Liver (tissue), 9 donors: Measurements from ENCODE around the gene SENP7. TPM values are rescaled to one million over a fixed set of nuclear protein-coding genes. Genes with fewer than 3 reads are reported as not detected.

Experiments used
- DNase-seq: peaks from one replicate; pipeline ENCODE4 v3.0.0-alpha.2; 2017; ENCODE audit warnings: low spot score
- H3K27ac ChIP-seq, 2 donors: one replicate each; pipeline ENCODE4 v1.7.0; 2013; ENCODE audit warnings: inconsistent platforms in 2 of 2, low read length in 2 of 2, control low read depth in 1 of 2, low read depth in 1 of 2, mild to moderate bottlenecking in 1 of 2
- H3K27me3 ChIP-seq, 4 donors: one replicate each; pipeline versions ENCODE4 v1.6.1 to v1.7.0; 2013; ENCODE audit warnings: low read length in 3 of 4, inconsistent platforms in 1 of 4, mild to moderate bottlenecking in 1 of 4, moderate library complexity in 1 of 4; ENCODE audit not compliant: control insufficient read depth in 4 of 4, insufficient read depth in 4 of 4
- H3K36me3 ChIP-seq, 4 donors: one replicate each; pipeline versions ENCODE4 v1.6.1 to v1.7.0; 2013; ENCODE audit warnings: low read length in 3 of 4, mild to moderate bottlenecking in 3 of 4, low read depth in 1 of 4, moderate library complexity in 1 of 4; ENCODE audit not compliant: control insufficient read depth in 4 of 4, insufficient read depth in 3 of 4
- H3K4me1 ChIP-seq, 4 donors: one replicate each; pipeline versions ENCODE4 v1.6.1 to v1.7.0; 2013; ENCODE audit warnings: low read length in 3 of 4, mild to moderate bottlenecking in 3 of 4, moderate library complexity in 1 of 4; ENCODE audit not compliant: control insufficient read depth in 4 of 4, insufficient read depth in 4 of 4
- H3K4me3 ChIP-seq, 3 donors: one replicate each; pipeline versions ENCODE4 v1.6.1 to v1.7.0; 2013; ENCODE audit warnings: low read length in 3 of 3, control low read depth in 1 of 3, low read depth in 1 of 3, mild to moderate bottlenecking in 1 of 3
- H3K9ac ChIP-seq, 2 donors: one replicate each; pipeline ENCODE4 v1.7.0; 2013; ENCODE audit warnings: low read length in 2 of 2, mild to moderate bottlenecking in 2 of 2, moderate library complexity in 2 of 2, control low read depth in 1 of 2, low read depth in 1 of 2
- H3K9me3 ChIP-seq, 4 donors: one replicate each; pipeline versions ENCODE4 v1.6.1 to v1.7.0; 2013; ENCODE audit warnings: low read length in 3 of 4; ENCODE audit not compliant: control insufficient read depth in 4 of 4
- ATF3 ChIP-seq: IDR thresholded peaks from 2 replicates; pipeline ENCODE4 v1.6.1; 2016; ENCODE audit warnings: antibody characterized with exemption
- CTCF ChIP-seq: fragments of 150-350 bp; IDR thresholded peaks from 2 replicates; pipeline ENCODE4 v1.5.1; 2017; ENCODE audit warnings: improper control_type of control experiment, low read depth, low read length; ENCODE audit not compliant: missing input control
- EGR1 ChIP-seq, 2 donors: IDR thresholded peaks; 2 replicates each; pipeline ENCODE4 v1.6.1; 2016 to 2018; ENCODE audit warnings: antibody characterized with exemption in 2 of 2, low read depth in 2 of 2
- FOXA1 ChIP-seq: IDR thresholded peaks from 2 replicates; pipeline ENCODE4 v1.6.1; 2016; ENCODE audit warnings: antibody characterized with exemption
- GABPA ChIP-seq, 2 donors: IDR thresholded peaks in 1 of 2; conservative IDR thresholded peaks in 1 of 2; 2 replicates each; pipeline ENCODE4 v1.6.1; 2016; ENCODE audit warnings: antibody characterized with exemption in 2 of 2, mild to moderate bottlenecking in 1 of 2, moderate library complexity in 1 of 2
- HNF4A ChIP-seq, 2 donors: conservative IDR thresholded peaks; 2 replicates each; pipeline ENCODE4 v1.6.1; 2016; ENCODE audit warnings: antibody characterized with exemption in 2 of 2, mild to moderate bottlenecking in 2 of 2
- JUND ChIP-seq, 2 donors: IDR thresholded peaks; 2 replicates each; pipeline ENCODE4 v1.6.1; 2016; ENCODE audit warnings: antibody characterized with exemption in 2 of 2
- MAX ChIP-seq: IDR thresholded peaks from 2 replicates; pipeline ENCODE4 v1.6.1; 2016; ENCODE audit warnings: antibody characterized with exemption
- NR2F2 ChIP-seq: IDR thresholded peaks from 2 replicates; pipeline ENCODE4 v1.6.1; 2016; ENCODE audit warnings: antibody characterized with exemption
- RAD21 ChIP-seq, 2 donors: IDR thresholded peaks; 2 replicates each; pipeline ENCODE4 v1.6.1; 2016; ENCODE audit warnings: antibody characterized with exemption in 2 of 2, mild to moderate bottlenecking in 2 of 2
- REST ChIP-seq: IDR thresholded peaks from 2 replicates; pipeline ENCODE4 v1.6.1; 2016; ENCODE audit warnings: antibody characterized with exemption, mild to moderate bottlenecking
- RXRA ChIP-seq, 2 donors: IDR thresholded peaks; 2 replicates each; pipeline ENCODE4 v1.6.1; 2017 to 2018; ENCODE audit warnings: antibody characterized with exemption in 2 of 2, mild to moderate bottlenecking in 1 of 2
- SP1 ChIP-seq: IDR thresholded peaks from 2 replicates; pipeline ENCODE4 v1.6.1; 2018; ENCODE audit warnings: antibody characterized with exemption, mild to moderate bottlenecking
- YY1 ChIP-seq: IDR thresholded peaks from 2 replicates; pipeline ENCODE4 v1.6.1; 2016; ENCODE audit warnings: antibody characterized with exemption, mild to moderate bottlenecking
- ZBTB33 ChIP-seq: IDR thresholded peaks from 2 replicates; pipeline ENCODE4 v1.6.1; 2016; ENCODE audit warnings: antibody characterized with exemption
- WGBS: extraction: QIAGEN DNeasy Blood & Tissue Kit; methylation state at CpG from one replicate; pipeline ENCODE4 v1.1.7; 2013; 5-methylcytosine and 5-hydroxymethylcytosine counted together
- polyA plus RNA-seq, 2 donors: library from polyadenylated mRNA; stranded (reverse) in 1 of 2; unstranded in 1 of 2; fragments of 200-250 nt in 1 of 2; fragments of >200 nt in 1 of 2; fragmentation: Nextera tagmentation in 1 of 2; extraction: Ambion mirVana in 1 of 2; gene quantifications; one replicate each; pipeline versions ENCODE4 v1.2.1 to v1.2.3, GENCODE V29; 2013 to 2015
- total RNA-seq, 2 donors: library from RNA; depleted of rRNA; stranded (reverse); fragments of >200 nt; gene quantifications; one replicate each; pipeline ENCODE4 v1.2.3, GENCODE V29; 2014
- donor health status: healthy.
- donor health status: healthy.
- donor health status: healthy.
- donor health status: healthy.
- donor health status: healthy.

Gene SENP7
- total and polyA plus RNA-seq, 4 donors = 1.9 to 18.5 (median 6.8) TPM

- Histone ChIP-seq H3K4me1 (no peaks in the 10 kb centered on the region), H3K9ac (no peak overlapping the region), H3K36me3 (peaks cover 0 to 3% (median 0%) of the 10 kb centered on the region in 4 donors), H3K9me3 (no peaks in the 10 kb centered on the region), H3K27ac (no peak overlapping the region), H3K27me3 (no peaks in the 10 kb centered on the region), H3K4me3 (no peak overlapping the region)
- no peak for DNase-seq
- WGBS = 97% methylated on average over 8 of the region's 8 CpGs
- no peak for TF ChIP-seq HNF4A (conservative IDR thresholded peaks at IDR 0.05)
- no peak for TF ChIP-seq ZBTB33
- TF ChIP-seq RAD21 (IDR thresholded peaks at IDR 0.05) = no peak
- no peak for TF ChIP-seq MAX
- TF ChIP-seq NR2F2 = no peak
- TF ChIP-seq SP1 = no peak
- no peak for TF ChIP-seq GABPA (IDR thresholded peaks at IDR 0.05 in 1 of 2, conservative IDR thresholded peaks at IDR 0.05 in 1 of 2)
- no peak for TF ChIP-seq REST
- TF ChIP-seq ATF3 = no peak
- no peak for TF ChIP-seq CTCF
- no peak for TF ChIP-seq EGR1 (IDR thresholded peaks at IDR 0.05; ENCODE audit: low read depth in 2 of 2)
- TF ChIP-seq JUND (IDR thresholded peaks at IDR 0.05) = no peak
Observed at GRCh38 chr3:101484805-101485620, 28.0 kb downstream of the SENP7 start.

GRCh38 chr3:101478980-101479379 is 34.0 kb downstream of the SENP7 start:
- no peaks in the 10 kb centered on the region for H3K27me3 ChIP-seq
- no peaks in the 10 kb centered on the region for H3K4me1 ChIP-seq
- DNase-seq = no peak
- no peak overlapping the region for H3K9ac ChIP-seq
- 82% methylated on average over 3 of the region's 3 CpGs for WGBS
- H3K9me3 ChIP-seq = no peaks in the 10 kb centered on the region
- no peaks in the 10 kb centered on the region for H3K36me3 ChIP-seq
- H3K4me3 ChIP-seq = no peak overlapping the region
- no peak overlapping the region for H3K27ac ChIP-seq
- TF ChIP-seq NR2F2 = no peak
- no peak for TF ChIP-seq ATF3
- TF ChIP-seq ZBTB33 = no peak
- TF ChIP-seq JUND (IDR thresholded peaks at IDR 0.05) = no peak
- TF ChIP-seq YY1 = no peak
- no peak for TF ChIP-seq MAX
- no peak for TF ChIP-seq RXRA (IDR thresholded peaks at IDR 0.05)
- TF ChIP-seq REST = no peak
- no peak for TF ChIP-seq EGR1 (IDR thresholded peaks at IDR 0.05; ENCODE audit: low read depth in 2 of 2)
- no peak for TF ChIP-seq FOXA1
